ENCODE data around the gene SLC7A8. TPM values are rescaled to one million over a fixed set of nuclear protein-coding genes. Genes with fewer than 3 reads are reported as not detected.

SLC7A8 gene
- total RNA-seq, 2 donors from 2014 or later: 119 to 143 TPM

DNA sequence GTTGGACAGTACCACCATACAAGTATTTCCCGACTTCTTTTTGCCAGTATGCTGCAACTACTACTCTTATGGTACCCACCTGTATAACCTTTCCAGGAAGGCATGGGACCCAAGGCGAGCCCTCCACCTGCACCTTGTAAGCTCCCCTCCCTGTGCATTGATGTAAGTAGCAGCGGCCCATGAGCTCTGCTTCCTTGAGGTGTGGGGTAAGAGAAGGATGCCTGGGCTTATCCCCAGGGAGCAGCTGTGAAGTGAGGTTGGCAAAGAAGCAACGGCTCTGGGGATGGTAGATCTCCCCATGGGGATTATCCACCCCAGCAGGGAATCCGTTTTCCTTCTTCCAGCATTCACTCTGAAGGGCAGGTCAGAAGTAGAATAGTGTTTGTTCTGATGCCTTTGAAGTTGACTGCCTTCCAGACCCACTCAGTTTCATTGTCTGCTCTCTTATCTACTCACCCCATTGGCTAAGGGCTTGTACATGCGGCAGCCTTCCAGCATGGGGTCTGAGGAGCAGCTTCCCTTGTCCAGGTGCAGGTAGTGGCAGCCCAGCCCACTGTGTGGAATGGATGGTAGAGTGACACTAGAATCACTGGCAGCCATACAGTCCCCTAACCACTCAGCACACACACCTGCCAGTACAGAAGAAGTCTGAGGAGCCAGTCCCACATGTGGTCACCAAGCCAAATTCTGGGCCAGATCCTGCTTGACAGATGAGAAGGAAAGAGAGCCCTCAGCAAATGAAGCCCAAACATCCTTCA, 82.1 kb downstream of the SLC7A8 start:
- DNase-seq (ENCODE audit: low spot score): no peak
- H3K27ac ChIP-seq: no peak overlapping the region
- 73% methylated on average over 6 of the region's 6 CpGs for WGBS
- H3K9me3 ChIP-seq: no peaks in the 10 kb centered on the region
- intact Hi-C loops (cut with DNase I): no loop called here
- no peaks in the 10 kb centered on the region for H3K36me3 ChIP-seq
- no peak overlapping the region for H3K4me3 ChIP-seq
- no peaks in the 10 kb centered on the region for H3K4me1 ChIP-seq (replicated peaks)
- no peaks in the 10 kb centered on the region for H3K27me3 ChIP-seq (replicated peaks; ENCODE audit: insufficient read depth)
- TF ChIP-seq POLR2A (IDR thresholded peaks at IDR 0.05) (no peak), POLR2AphosphoS5 (IDR thresholded peaks at IDR 0.05) (no peak)
- TF ChIP-seq, protein P1, sequence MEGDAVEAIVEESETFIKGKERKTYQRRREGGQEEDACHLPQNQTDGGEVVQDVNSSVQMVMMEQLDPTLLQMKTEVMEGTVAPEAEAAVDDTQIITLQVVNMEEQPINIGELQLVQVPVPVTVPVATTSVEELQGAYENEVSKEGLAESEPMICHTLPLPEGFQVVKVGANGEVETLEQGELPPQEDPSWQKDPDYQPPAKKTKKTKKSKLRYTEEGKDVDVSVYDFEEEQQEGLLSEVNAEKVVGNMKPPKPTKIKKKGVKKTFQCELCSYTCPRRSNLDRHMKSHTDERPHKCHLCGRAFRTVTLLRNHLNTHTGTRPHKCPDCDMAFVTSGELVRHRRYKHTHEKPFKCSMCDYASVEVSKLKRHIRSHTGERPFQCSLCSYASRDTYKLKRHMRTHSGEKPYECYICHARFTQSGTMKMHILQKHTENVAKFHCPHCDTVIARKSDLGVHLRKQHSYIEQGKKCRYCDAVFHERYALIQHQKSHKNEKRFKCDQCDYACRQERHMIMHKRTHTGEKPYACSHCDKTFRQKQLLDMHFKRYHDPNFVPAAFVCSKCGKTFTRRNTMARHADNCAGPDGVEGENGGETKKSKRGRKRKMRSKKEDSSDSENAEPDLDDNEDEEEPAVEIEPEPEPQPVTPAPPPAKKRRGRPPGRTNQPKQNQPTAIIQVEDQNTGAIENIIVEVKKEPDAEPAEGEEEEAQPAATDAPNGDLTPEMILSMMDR (IDR thresholded peaks at IDR 0.05): no peak

DNA sequence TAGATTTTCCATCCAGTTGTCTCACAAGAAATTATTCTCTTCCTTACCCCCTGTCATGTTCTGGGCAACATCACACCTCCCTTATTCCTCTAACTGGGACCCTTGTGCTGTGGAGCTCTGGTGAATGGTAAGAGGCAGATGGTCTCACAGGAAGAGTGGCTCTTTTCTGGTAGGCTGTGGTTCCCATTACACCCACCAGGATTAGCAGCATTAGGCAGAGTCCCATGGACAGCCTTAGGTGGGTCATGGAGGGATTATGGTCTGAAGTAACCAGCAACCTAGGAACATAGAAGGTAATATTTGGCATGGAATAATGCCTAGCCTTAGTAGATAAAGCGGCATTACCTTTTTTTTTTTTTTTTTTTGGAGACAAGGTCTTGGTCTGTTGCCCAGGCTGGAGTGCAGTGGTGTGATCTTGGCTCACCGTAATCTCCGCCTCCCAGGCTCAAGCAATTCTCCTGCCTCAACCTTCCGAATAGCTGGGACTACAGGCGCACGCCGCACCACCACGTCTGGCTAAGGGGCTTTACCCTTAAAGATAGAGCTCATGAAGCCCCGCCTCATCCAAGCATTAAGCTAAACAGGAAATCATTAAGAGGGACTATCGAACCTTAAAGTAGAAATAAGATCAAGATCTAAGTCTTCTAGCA, 84.1 kb downstream of the SLC7A8 start:
- Histone ChIP-seq H3K9me3 (no peaks in the 10 kb centered on the region), H3K4me1 (replicated peaks) (no peaks in the 10 kb centered on the region), H3K27ac (no peak overlapping the region), H3K4me3 (no peak overlapping the region), H3K27me3 (replicated peaks; ENCODE audit: insufficient read depth) (no peaks in the 10 kb centered on the region), H3K36me3 (no peaks in the 10 kb centered on the region)
- TF ChIP-seq POLR2A (IDR thresholded peaks at IDR 0.05): no peak
- TF ChIP-seq, protein P1 (IDR thresholded peaks at IDR 0.05): no peak
- WGBS: 81% methylated on average over 10 of the region's 10 CpGs
- intact Hi-C loops (cut with DNase I): no loop called here
- no peak for DNase-seq (ENCODE audit: low spot score)

DNA sequence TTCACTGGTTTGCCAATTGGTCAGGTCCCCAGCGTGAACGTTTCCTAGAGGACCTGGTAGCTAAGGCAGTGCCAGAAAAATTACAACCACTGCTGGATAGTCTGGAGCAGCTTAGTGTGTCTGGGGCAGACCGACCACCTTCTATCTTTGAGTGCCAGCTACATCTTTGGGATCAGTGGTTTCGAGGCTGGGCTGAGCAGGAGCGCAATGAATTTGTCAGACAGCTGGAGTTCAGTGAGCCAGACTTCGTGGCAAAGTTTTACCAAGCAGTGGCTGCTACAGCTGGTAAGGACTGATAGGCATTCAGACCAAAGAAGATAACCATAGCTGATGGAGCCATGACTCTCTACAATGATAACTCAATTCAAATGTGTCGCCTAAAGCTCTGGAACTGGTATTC, 85.7 kb downstream of the SLC7A8 start:
- TF ChIP-seq POLR2A (IDR thresholded peaks at IDR 0.05): no peak
- no peak for TF ChIP-seq POLR2AphosphoS5 (IDR thresholded peaks at IDR 0.05)
- TF ChIP-seq, protein P1 (IDR thresholded peaks at IDR 0.05): no peak
- no peaks in the 10 kb centered on the region for H3K36me3 ChIP-seq
- no peaks in the 10 kb centered on the region for H3K9me3 ChIP-seq
- H3K27ac ChIP-seq: no peak overlapping the region
- peaks cover 5% of the 10 kb centered on the region for H3K4me1 ChIP-seq (replicated peaks)
- 92% methylated on average over 7 of the region's 7 CpGs for whole genome bisulfite sequencing
- no peak for DNase-seq (ENCODE audit: low spot score)
- H3K27me3 ChIP-seq (replicated peaks; ENCODE audit: insufficient read depth): no peaks in the 10 kb centered on the region
- intact Hi-C loops (cut with DNase I): no loop called here
- H3K4me3 ChIP-seq: no peak overlapping the region

DNA sequence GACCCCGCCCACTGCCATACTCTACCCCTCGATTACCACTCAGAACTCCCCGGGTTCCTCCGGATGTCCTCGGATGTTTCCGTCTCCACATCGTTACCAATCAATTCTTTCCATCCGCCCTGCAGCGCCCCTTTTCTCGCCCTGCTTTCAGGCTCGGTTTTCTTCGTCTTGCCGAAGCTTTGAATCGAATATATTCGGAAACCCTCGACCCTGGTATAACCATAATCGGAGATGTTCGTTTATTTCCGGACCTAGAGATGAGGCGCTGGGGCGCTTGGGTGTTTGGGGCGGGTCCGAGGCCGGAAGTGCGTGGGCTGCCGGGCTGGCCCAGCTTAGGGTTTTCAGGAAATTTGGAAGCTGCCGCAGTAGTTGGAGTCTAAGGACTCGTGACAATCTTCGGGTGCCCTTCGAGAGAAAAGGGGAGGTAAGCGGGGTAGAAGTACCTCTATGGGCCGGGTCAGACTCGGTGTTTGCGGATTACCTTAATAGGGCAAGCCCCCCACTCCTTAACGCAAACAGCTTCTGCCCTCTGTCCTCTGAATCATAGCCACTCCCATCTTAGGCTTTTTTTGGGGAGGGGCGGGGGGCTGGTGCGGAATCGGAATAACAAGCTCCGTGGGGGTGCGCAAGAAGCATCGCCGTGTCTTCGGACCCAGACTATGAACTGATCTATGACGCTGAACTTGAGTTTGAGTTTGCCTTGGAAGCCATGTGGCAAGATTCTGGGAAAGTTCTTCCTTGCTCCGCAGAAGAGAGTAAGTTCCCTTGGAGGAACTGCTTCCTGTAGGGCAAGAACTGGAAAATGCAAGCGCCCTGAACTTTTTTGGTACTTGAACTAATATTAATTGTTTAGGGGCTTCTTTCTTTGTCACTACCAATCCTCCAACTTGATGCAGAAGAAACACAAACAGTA, 88.0 kb downstream of the SLC7A8 start, which contains the start of gene C14orf119:
Gene C14orf119 (plus strand): TSS at position 310 of the 913 bp plus-strand sequence. CDS start 2,154 bp downstream, outside the sequence.
- Histone ChIP-seq H3K36me3 (no peaks in the 10 kb centered on the region), H3K27ac (peak within 1 kb of the TSS; percentile 99), H3K4me1 (replicated peaks) (peaks cover 5% of the 10 kb centered on the region), H3K27me3 (replicated peaks; ENCODE audit: insufficient read depth) (no peaks in the 10 kb centered on the region), H3K4me3 (peak within 1 kb of the TSS; percentile 84 to 90), H3K9me3 (no peaks in the 10 kb centered on the region)
- intact Hi-C loops (cut with DNase I): no loop called here
- peak; percentile 100 for DNase-seq (ENCODE audit: low spot score)
- TF ChIP-seq POLR2A (IDR thresholded peaks at IDR 0.05) (peak; percentile 82), POLR2AphosphoS5 (IDR thresholded peaks at IDR 0.05) (peak; percentile 94)
- TF ChIP-seq, protein P1 (IDR thresholded peaks at IDR 0.05): no peak
- under 1% methylated on average over 46 of the region's 46 CpGs for WGBS
